Glutamatergic neuron (in vitro differentiated cells): ENCODE measurements around the gene C3orf85. TPM values are rescaled to one million over a fixed set of nuclear protein-coding genes. Genes with fewer than 3 reads are reported as not detected.

ENCODE experiments used
- DNase-seq: peaks from one replicate; pipeline ENCODE4 v3.0.0; 2022
- H3K27ac Mint-ChIP-seq: one replicate; pipeline ENCODE4 v1.8.0; 2020; ENCODE audit warnings: mild to moderate bottlenecking, mixed read lengths, inconsistent platforms; ENCODE audit not compliant: unreplicated experiment
- H3K27me3 Mint-ChIP-seq: one replicate; pipeline ENCODE4 v1.8.0; 2020; ENCODE audit warnings: mild to moderate bottlenecking, moderate library complexity, mixed read lengths, inconsistent platforms; ENCODE audit not compliant: unreplicated experiment
- H3K36me3 Mint-ChIP-seq: one replicate; pipeline ENCODE4 v1.8.0; 2020; ENCODE audit warnings: mild to moderate bottlenecking, mixed read lengths, inconsistent platforms; ENCODE audit not compliant: unreplicated experiment
- H3K4me1 Mint-ChIP-seq: one replicate; pipeline ENCODE4 v1.8.0; 2020; ENCODE audit warnings: mild to moderate bottlenecking, low read depth, mixed read lengths, inconsistent platforms; ENCODE audit not compliant: unreplicated experiment
- H3K4me3 Mint-ChIP-seq: one replicate; pipeline ENCODE4 v1.8.0; 2020; ENCODE audit warnings: mild to moderate bottlenecking, mixed read lengths, inconsistent platforms; ENCODE audit not compliant: unreplicated experiment
- H3K9me3 Mint-ChIP-seq: one replicate; pipeline ENCODE4 v1.8.0; 2020; ENCODE audit warnings: mild to moderate bottlenecking, moderate library complexity, mixed read lengths, inconsistent platforms; ENCODE audit not compliant: unreplicated experiment
- long read RNA-seq: library from polyadenylated mRNA; unstranded; transcript quantifications from one replicate; pipeline ENCODE4 v2.0.0, GENCODE V29; 2020; ENCODE audit not compliant: unreplicated experiment
- total RNA-seq: library from RNA; stranded (reverse); fragmentation: NEBNext Ultra II Directional; extraction: Animal tissue kit (Norgen Biotek cat#: 25700); gene quantifications from one replicate; pipeline ENCODE4 v1.2.1, GENCODE V29; 2021; ENCODE audit not compliant: unreplicated experiment
- TF ChIP-seq, protein P1 (sequence below): fragments of 200-600 bp; sonication (generic); IDR thresholded peaks from one replicate; pipeline ENCODE4 v1.5.0; 2021; ENCODE audit not compliant: partially characterized antibody, unreplicated experiment

Gene C3orf85, protein sequence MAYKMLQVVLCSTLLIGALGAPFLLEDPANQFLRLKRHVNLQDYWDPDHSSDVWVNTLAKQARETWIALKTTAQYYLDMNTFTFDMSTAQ
- not detected for total RNA-seq
- long read RNA-seq = 0 reads

DNA sequence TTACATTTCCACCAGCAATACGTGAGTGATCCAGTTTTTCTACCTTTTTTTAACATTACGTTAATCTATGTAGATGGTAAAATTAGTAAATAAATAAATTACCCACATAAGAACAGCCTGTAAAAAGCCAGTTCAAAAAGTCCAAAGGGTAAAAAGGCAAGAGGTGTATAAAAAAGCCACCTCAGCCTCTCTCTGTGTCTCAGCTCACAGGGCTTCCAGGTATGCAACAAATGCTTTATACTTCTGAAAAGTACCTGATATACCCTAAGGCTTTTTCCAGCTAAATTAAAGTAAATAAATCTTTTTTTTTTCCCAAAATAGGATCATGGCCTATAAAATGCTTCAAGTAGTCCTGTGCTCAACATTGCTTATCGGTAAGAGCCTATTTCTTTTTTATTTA lies at the start of gene C3orf85:
C3orf85 (plus strand) TSS at position 197 of the 400 bp plus-strand sequence; CDS start at position 326, 129 bp downstream.
- H3K27ac Mint-ChIP-seq = no peak within 1 kb of the TSS
- TF ChIP-seq, protein P1, sequence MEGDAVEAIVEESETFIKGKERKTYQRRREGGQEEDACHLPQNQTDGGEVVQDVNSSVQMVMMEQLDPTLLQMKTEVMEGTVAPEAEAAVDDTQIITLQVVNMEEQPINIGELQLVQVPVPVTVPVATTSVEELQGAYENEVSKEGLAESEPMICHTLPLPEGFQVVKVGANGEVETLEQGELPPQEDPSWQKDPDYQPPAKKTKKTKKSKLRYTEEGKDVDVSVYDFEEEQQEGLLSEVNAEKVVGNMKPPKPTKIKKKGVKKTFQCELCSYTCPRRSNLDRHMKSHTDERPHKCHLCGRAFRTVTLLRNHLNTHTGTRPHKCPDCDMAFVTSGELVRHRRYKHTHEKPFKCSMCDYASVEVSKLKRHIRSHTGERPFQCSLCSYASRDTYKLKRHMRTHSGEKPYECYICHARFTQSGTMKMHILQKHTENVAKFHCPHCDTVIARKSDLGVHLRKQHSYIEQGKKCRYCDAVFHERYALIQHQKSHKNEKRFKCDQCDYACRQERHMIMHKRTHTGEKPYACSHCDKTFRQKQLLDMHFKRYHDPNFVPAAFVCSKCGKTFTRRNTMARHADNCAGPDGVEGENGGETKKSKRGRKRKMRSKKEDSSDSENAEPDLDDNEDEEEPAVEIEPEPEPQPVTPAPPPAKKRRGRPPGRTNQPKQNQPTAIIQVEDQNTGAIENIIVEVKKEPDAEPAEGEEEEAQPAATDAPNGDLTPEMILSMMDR = no peak
- peaks cover 4% of the 10 kb centered on the region for H3K4me1 Mint-ChIP-seq
- H3K27me3 Mint-ChIP-seq = no peaks in the 10 kb centered on the region
- H3K36me3 Mint-ChIP-seq = no peaks in the 10 kb centered on the region
- DNase-seq = no peak
- no peaks in the 10 kb centered on the region for H3K9me3 Mint-ChIP-seq
- H3K4me3 Mint-ChIP-seq = no peak within 1 kb of the TSS

DNA sequence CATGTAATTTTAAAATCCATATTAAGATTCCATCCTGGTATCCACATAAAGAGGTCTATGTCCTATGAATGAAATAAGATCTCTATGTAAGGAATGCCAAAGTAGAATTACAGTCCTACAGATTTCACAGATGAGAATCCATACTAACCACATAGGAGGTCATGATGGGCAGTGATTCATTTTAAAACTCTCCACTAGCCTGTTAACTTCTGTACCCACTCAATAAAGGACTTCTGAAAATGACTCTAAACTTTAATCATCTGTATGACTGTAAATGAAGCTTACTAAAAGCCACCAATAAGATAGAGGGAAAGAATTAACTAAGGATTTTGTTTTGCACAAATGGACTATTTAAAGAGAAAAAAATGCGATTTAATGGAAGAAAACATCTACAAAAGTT lies 47.3 kb upstream of the C3orf85 start:
- TF ChIP-seq, protein P1 = no peak
- H3K36me3 Mint-ChIP-seq = no peaks in the 10 kb centered on the region
- DNase-seq = no peak
- H3K27me3 Mint-ChIP-seq = no peaks in the 10 kb centered on the region
- no peaks in the 10 kb centered on the region for H3K9me3 Mint-ChIP-seq
- H3K4me3 Mint-ChIP-seq = no peak overlapping the region
- no peak overlapping the region for H3K27ac Mint-ChIP-seq
- no peaks in the 10 kb centered on the region for H3K4me1 Mint-ChIP-seq

DNA sequence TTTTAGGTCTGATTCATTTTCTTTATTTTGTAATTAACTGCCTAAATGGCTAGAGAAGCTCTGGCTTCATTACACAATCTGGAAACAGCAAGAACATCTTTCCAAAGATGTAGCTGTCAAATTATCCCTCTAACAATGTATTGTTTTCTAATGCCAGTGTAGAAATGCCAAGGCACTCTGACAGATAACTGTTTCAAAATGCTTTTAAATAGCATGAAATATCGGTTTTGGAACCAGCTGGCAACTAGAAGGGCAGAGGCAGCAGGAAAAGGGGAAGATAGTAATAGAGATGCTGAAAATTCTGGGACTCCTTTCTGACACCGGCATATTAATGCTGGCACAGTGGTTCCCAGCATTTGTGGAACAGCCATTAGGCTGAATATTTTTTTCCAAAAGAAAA lies 44.7 kb upstream of the C3orf85 start:
- no peak overlapping the region for H3K4me3 Mint-ChIP-seq
- no peaks in the 10 kb centered on the region for H3K36me3 Mint-ChIP-seq
- peaks cover 3% of the 10 kb centered on the region for H3K4me1 Mint-ChIP-seq
- TF ChIP-seq, protein P1 = no peak
- no peaks in the 10 kb centered on the region for H3K9me3 Mint-ChIP-seq
- no peak for DNase-seq
- H3K27me3 Mint-ChIP-seq = no peaks in the 10 kb centered on the region
- H3K27ac Mint-ChIP-seq = no peak overlapping the region

DNA sequence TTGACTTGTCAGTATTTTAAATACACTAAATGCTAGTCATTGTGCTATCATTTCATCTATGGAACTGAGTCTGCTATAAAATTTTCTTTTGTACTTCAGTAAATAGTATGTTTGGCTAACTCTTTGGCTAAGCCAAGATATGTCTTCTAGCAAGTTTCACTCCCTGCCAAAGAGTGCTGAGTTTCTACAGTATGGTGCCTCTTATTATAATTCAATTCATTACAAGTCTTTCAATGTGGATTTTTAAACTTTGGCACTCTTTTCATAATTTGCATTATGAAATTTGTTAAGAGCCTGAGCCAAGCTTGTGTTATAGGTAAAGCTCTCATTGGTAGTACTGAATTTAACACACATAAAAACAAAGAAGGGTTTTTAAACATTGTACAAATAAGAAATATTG lies 43.0 kb upstream of the C3orf85 start:
- DNase-seq = no peak
- TF ChIP-seq, protein P1 = no peak
- no peak overlapping the region for H3K4me3 Mint-ChIP-seq
- H3K4me1 Mint-ChIP-seq = peaks cover 3% of the 10 kb centered on the region
- no peaks in the 10 kb centered on the region for H3K27me3 Mint-ChIP-seq
- no peaks in the 10 kb centered on the region for H3K36me3 Mint-ChIP-seq
- no peaks in the 10 kb centered on the region for H3K9me3 Mint-ChIP-seq
- H3K27ac Mint-ChIP-seq = no peak overlapping the region

DNA sequence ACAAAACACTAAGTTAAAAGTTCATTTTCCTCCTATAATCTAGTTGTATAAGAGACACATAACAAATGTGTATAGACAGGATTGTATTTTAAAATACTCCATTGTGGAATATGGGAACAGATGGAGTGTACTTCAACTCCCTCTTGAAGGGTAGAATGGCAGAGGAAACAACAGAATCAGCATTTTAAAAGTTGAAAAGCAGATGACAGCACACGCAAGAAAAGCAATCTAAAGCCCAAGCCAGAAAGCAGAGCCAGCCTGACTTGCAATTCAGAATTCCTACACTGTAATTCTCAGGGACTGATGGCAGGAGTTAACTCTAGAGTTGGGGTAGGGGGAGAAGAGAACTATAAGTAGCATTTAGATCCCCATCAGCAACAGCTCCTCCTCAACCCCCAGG lies 41.4 kb upstream of the C3orf85 start:
- Mint-ChIP-seq H3K27me3 (no peaks in the 10 kb centered on the region), H3K4me3 (no peak overlapping the region), H3K4me1 (peaks cover 3% of the 10 kb centered on the region), H3K27ac (no peak overlapping the region), H3K9me3 (no peaks in the 10 kb centered on the region), H3K36me3 (no peaks in the 10 kb centered on the region)
- TF ChIP-seq, protein P1 = no peak
- no peak for DNase-seq
